OCI-LY7 (cell line): Measurements from ENCODE around the gene SMIM31. TPM values are rescaled to one million over a fixed set of nuclear protein-coding genes. Genes with fewer than 3 reads are reported as not detected.
A peak's percentile ranks its signal among the peaks of the same experiment; 100 is the strongest.

Experiments used
- Bru-seq: library from RNA; stranded (reverse); fragments of 400-500 nt; gene quantifications from one replicate; lab custom pipeline; 2021; lab: Mats Ljungman, UMichigan
- BruChase-seq, 2 experiments: library from RNA; stranded (reverse); fragments of 400-500 nt; gene quantifications; one replicate each; lab custom pipeline; 2021; lab: Mats Ljungman, UMichigan
- BruUV-seq: library from RNA; stranded (reverse); fragments of 400-500 nt; replicated peaks from 2 replicates; lab custom pipeline; 2021; lab: Mats Ljungman, UMichigan
- CTCF ChIA-PET: fragments of 300-600 bp; sonication (Branson Sonifier 250); formaldehyde crosslinking; loops from one replicate; lab custom pipeline; 2022; ENCODE audit warnings: antibody characterized with exemption; ENCODE audit not compliant: unreplicated experiment; lab: Charles Lee
- POLR2A ChIA-PET: fragments of 300-600 bp; sonication (Branson Sonifier 250); formaldehyde crosslinking; loops from one replicate; lab custom pipeline; 2022; ENCODE audit warnings: antibody characterized with exemption; lab: Charles Lee
- DNase-seq: peaks from one replicate; pipeline ENCODE4 v3.0.0-alpha.2; 2015; ENCODE audit warnings: low spot score
- H2AFZ ChIP-seq: fragments of 200-600 bp; sonication (generic), shearing (Covaris generic); 2 replicates; pipeline ENCODE4 v1.6.1; 2014; ENCODE audit warnings: mild to moderate bottlenecking, antibody characterized with exemption, low read length, moderate library complexity
- H3K27ac ChIP-seq: fragments of 200-600 bp; sonication (generic); 2 replicates; pipeline ENCODE4 v1.5.1; 2014; ENCODE audit warnings: mixed run types, low read depth, mild to moderate bottlenecking, moderate library complexity, low read length, inconsistent platforms; ENCODE audit not compliant: poor library complexity, severe bottlenecking
- H3K36me3 ChIP-seq: fragments of 200-600 bp; sonication (generic); 2 replicates; pipeline ENCODE4 v1.6.1; 2014; ENCODE audit warnings: mild to moderate bottlenecking, antibody characterized with exemption, low read length, moderate library complexity, mixed read lengths; ENCODE audit not compliant: insufficient read depth
- H3K4me1 ChIP-seq: fragments of 200-600 bp; sonication (generic); 2 replicates; pipeline ENCODE4 v1.5.1; 2014; ENCODE audit warnings: mild to moderate bottlenecking, low read length; ENCODE audit not compliant: insufficient read depth, poor library complexity, severe bottlenecking
- H3K4me2 ChIP-seq: fragments of 200-600 bp; sonication (generic); 2 replicates; pipeline ENCODE4 v1.6.1; 2014; ENCODE audit warnings: mild to moderate bottlenecking, low read length
- H3K4me3 ChIP-seq: fragments of 200-600 bp; sonication (generic); 2 replicates; pipeline ENCODE4 v1.5.1; 2014; ENCODE audit warnings: mild to moderate bottlenecking, low read depth, low read length; ENCODE audit not compliant: poor library complexity, severe bottlenecking
- H3K79me2 ChIP-seq: fragments of 200-600 bp; sonication (generic); 2 replicates; pipeline ENCODE4 v1.6.1; 2016; ENCODE audit warnings: low read depth, mild to moderate bottlenecking, low read length, moderate library complexity, mixed read lengths; ENCODE audit not compliant: insufficient read depth
- H3K9me2 ChIP-seq: fragments of 200-600 bp; sonication (generic); 2 replicates; pipeline ENCODE4 v1.6.1; 2016; ENCODE audit warnings: mild to moderate bottlenecking, low read length, mixed read lengths; ENCODE audit not compliant: insufficient read depth
- H3K9me3 ChIP-seq: fragments of 200-600 bp; sonication (generic); 2 replicates; pipeline ENCODE4 v1.6.1; 2014; ENCODE audit warnings: mild to moderate bottlenecking, mixed run types, low read length, mixed read lengths
- H4K20me1 ChIP-seq: fragments of 200-600 bp; sonication (generic); 2 replicates; pipeline ENCODE4 v1.6.1; 2014; ENCODE audit warnings: mild to moderate bottlenecking, antibody characterized with exemption, low read length, moderate library complexity, mixed read lengths; ENCODE audit not compliant: insufficient read depth
- EZH2phosphoT487 ChIP-seq: fragments of 200-600 bp; sonication (generic); IDR thresholded peaks from 2 replicates; pipeline ENCODE4 v1.6.1; 2018; ENCODE audit warnings: low read depth, borderline replicate concordance, mild to moderate bottlenecking, mixed run types, antibody characterized with exemption, low read length, moderate library complexity, mixed read lengths
- intact Hi-C: fragments of 100-400 bp; cut with micrococcal nuclease; formaldehyde crosslinking; loops from one replicate; pipeline ENCODE4 v1.10.0; 2022; ENCODE audit not compliant: unreplicated experiment
- long read RNA-seq: library from polyadenylated mRNA; stranded (forward); transcript quantifications from one replicate; pipeline ENCODE4 v2.0.0, GENCODE V29; 2022
- total RNA-seq, 2 experiments: library from RNA; depleted of rRNA in 1 of 2; stranded (reverse); fragments of >200 nt in 1 of 2; shearing (Covaris generic) in 1 of 2; gene quantifications; 2 replicates each; pipeline ENCODE4 v1.2.3, GENCODE V29; 2014 to 2022
- TF ChIP-seq, protein P1 (sequence below): fragments of 200-600 bp; sonication (generic); conservative IDR thresholded peaks from 2 replicates; pipeline ENCODE4 v1.5.1; 2014; ENCODE audit warnings: mild to moderate bottlenecking, antibody characterized with exemption, low read length, moderate library complexity, mixed read lengths

Gene SMIM31
- total RNA-seq (2014; rRNA removed; shearing (Covaris generic)) (not detected in 2 replicates), total RNA-seq (2022) (not detected in 2 replicates), Bru-seq, nascent RNA (percentile 1 among the genes with signal in this experiment), BruChase-seq, experiment 1, labeled RNA remaining after a 6-hour chase (percentile 4 among the genes with signal in this experiment), BruChase-seq, experiment 2, labeled RNA remaining after a 2-hour chase (not detected)
- long read RNA-seq, result 0 reads

DNA sequence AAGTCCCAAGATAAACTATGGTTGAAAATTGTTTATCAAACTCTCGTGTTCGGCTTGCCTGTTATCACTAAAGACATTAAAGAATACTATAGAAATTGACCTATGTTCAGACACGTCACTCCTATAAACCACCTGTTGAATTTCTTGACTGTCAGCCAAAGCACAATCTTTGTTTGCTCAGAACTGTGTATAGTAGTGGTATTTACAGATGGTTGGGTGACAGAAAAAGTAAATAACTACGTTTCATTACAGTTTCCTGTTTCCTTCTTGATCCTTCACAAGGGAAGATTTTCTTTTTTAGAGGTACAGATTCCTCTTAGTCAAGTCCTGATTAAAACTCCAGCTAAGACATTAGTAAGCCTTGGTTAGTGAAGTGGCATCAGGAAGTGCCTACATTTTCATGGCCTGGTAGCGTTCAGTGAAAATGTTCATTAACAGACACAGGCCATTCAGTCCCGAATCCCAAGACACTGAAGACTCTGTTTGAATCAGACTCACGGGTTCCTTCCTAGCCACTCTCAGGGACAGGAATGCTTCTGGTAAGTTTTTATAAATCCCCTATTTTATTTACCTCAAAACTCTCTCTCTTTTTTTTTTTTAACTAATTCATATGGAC lies at the start of gene SMIM31:
TSS of gene SMIM31 (plus strand) at position 259 of the 616 bp plus-strand sequence. CDS start 16,313 bp downstream, outside the sequence.
- Histone ChIP-seq H3K27ac (no peak within 1 kb of the TSS), H3K36me3 (no peaks in the 10 kb centered on the region), H3K9me2 (no peaks in the 10 kb centered on the region), H3K4me2 (no peak within 1 kb of the TSS), H3K79me2 (no peaks in the 10 kb centered on the region), H3K4me1 (no peaks in the 10 kb centered on the region), H3K4me3 (no peak within 1 kb of the TSS), H3K9me3 (no peaks in the 10 kb centered on the region; the same call in 1 of the 2 replicates), H2AFZ (no peak within 1 kb of the TSS), H4K20me1 (no peaks in the 10 kb centered on the region)
- TF ChIP-seq EZH2phosphoT487, result no peak
- TF ChIP-seq, protein P1, sequence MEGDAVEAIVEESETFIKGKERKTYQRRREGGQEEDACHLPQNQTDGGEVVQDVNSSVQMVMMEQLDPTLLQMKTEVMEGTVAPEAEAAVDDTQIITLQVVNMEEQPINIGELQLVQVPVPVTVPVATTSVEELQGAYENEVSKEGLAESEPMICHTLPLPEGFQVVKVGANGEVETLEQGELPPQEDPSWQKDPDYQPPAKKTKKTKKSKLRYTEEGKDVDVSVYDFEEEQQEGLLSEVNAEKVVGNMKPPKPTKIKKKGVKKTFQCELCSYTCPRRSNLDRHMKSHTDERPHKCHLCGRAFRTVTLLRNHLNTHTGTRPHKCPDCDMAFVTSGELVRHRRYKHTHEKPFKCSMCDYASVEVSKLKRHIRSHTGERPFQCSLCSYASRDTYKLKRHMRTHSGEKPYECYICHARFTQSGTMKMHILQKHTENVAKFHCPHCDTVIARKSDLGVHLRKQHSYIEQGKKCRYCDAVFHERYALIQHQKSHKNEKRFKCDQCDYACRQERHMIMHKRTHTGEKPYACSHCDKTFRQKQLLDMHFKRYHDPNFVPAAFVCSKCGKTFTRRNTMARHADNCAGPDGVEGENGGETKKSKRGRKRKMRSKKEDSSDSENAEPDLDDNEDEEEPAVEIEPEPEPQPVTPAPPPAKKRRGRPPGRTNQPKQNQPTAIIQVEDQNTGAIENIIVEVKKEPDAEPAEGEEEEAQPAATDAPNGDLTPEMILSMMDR, result no peak
- ChIA-PET POLR2A (interaction anchor here (0.6 to 1.0 kb wide), 3 partner anchors 23 to 423 kb away, joined by 3 read pairs; no protein-coding TSS in a partner anchor), CTCF (no interaction called here)
- intact Hi-C loops, result no loop called here
- no peak for DNase-seq
- BruUV-seq, result no TSS peak

DNA sequence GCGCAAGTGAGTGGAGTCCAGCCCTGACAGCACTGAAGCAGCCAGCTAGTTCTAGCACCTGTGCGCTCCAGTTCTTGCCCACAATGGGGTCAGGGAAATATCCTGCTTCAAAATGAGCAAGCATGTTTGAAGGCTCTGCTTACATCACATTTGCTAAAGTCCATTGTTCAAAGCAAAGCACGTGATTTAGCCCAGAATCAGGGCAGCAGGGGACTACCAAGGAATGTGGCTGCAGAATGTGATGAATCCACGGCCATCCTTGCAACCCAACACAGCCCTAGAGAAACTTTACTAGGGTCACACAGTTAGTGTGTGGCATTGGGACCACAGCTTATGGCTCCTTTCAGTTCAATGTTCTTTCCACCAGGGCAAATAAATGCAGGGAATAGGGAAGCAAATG lies 47.3 kb upstream of the SMIM31 start:
- Histone ChIP-seq H3K36me3 (no peaks in the 10 kb centered on the region), H3K9me3 (no peaks in the 10 kb centered on the region), H3K4me1 (no peaks in the 10 kb centered on the region), H3K4me3 (no peak overlapping the region), H3K9me2 (no peaks in the 10 kb centered on the region), H3K79me2 (no peaks in the 10 kb centered on the region), H3K4me2 (no peak overlapping the region), H2AFZ (no peak overlapping the region), H3K27ac (no peak overlapping the region), H4K20me1 (no peaks in the 10 kb centered on the region)
- DNase-seq, result no peak
- intact Hi-C loops, result no loop called here
- TF ChIP-seq, protein P1, result no peak
- no peak for TF ChIP-seq EZH2phosphoT487
- ChIA-PET CTCF (no interaction called here), POLR2A (no interaction called here)
- no TSS peak for BruUV-seq

DNA sequence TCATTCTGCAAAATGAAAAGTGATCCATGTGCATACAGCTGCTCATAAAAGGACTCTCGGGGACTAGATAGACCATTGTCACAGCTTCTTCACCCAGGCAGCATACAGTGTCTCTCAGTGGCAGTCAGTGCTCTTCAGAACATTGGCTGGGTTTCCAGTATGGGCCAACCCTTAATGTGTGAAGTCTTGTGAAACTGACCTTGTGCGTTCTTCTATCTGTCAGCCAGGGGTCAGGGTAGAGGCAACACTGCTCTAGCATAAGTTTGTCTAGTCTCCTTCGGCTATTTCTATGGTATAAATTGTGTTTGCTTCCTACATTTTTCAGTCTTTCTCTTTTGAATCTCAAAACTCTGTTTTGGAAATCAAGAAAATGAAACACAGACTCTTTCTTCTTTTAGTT lies 37.0 kb upstream of the SMIM31 start:
- TF ChIP-seq, protein P1, result peak; percentile 45
- TF ChIP-seq EZH2phosphoT487, result no peak
- BruUV-seq, result no TSS peak

More for the DNA sequence above, 37.0 kb upstream of the SMIM31 start:
- Histone ChIP-seq H4K20me1 (no peaks in the 10 kb centered on the region), H3K4me1 (no peaks in the 10 kb centered on the region), H2AFZ (no peak overlapping the region), H3K4me3 (no peak overlapping the region), H3K9me3 (no peaks in the 10 kb centered on the region), H3K4me2 (no peak overlapping the region), H3K27ac (no peak overlapping the region), H3K79me2 (no peaks in the 10 kb centered on the region), H3K9me2 (no peaks in the 10 kb centered on the region), H3K36me3 (no peaks in the 10 kb centered on the region)
- CTCF ChIA-PET, result no interaction called here
- POLR2A ChIA-PET, result no interaction called here
- intact Hi-C loops, result no loop called here
- peak; percentile 4 for DNase-seq
